HG03066 (cell line): ENCODE results near the gene ZBED3.
"Not testable (repeated sequence)": the region's sequence is repeated elsewhere in the genome, so short reads cannot be mapped to it uniquely, and the experiment has no call there.

Experiments
- ATAC-seq: cut with Tn5 transposase; IDR thresholded peaks from one replicate; pipeline ENCODE4 v1.9.1; 2021; ENCODE audit warnings: low read depth; ENCODE audit not compliant: unreplicated experiment

ZBED3 gene

DNA sequence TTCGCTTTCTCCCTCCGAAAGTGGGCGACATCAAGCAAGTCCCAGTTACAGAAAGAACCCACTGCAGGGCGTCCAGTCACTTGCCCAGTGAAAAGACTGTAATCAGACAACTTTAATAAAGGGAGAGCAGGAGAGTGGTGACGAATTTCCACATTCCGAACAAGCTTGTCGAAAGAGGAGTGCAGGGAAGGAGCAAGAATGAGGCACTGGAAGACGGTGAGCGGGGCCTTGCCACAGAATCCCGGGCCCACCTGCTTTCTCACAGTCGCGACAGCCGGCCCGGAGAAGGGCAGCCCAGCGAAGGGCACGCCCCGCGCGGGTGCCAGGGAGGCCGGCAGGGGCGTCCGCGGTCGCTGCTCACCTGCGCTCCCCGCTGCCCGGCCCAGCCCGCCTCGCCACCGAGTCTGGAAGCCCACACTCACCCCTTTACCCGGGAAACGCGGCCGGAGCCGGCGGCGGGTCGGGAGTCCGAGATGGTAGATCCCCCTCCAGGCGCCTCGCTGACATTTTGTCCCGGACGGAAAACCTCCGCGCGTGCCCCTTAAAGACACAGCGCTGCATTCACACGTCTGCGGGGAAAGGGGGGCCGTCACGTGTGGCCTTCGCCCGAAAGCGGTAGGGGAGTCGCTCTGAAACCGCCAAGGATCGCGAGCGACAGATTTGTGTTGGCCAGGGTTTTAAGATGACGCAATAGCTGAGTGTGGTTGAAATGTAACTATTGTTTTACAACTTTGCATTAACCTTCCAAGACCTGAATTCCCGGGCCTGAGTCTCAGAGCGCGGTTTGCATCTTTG lies at the start of gene ZBED3:
ZBED3 (minus strand) TSS at position 597 of the 795 bp plus-strand sequence. CDS start 9,407 bp downstream, outside the sequence.
- peak; percentile 76 for ATAC-seq

DNA sequence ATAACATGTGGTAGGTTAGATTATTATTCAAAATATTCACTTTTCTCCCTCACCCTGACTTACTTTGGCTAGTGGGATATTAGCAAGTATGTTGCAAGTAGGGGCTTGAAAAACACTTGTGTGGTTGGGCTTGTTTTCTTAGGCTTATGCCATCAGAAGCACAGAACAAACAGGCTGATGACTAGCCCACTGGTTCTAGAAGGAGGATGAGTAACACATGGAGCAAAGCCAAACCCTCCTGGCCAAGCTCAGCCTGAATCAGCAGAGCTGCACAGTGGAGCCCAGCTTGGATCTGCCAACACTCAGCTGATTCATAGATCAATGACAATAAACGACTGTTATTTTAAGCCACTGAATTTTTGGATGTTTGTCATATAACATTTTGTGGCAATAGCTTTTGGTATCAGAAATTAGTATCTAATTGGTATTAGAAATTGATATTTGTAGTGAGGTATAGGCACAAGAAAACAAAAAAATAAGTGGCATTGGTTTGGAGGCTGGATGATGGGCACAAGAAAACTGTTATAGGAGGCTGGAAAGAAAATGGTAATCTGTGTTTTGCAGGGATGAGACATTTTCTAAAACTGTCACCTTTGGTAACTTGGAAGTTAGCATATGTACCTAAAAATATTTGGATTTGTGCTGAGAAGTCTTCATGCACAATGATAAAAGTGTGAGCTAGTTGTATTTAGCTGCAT lies 46.1 kb upstream of the ZBED3 start:
- no peak for ATAC-seq

DNA sequence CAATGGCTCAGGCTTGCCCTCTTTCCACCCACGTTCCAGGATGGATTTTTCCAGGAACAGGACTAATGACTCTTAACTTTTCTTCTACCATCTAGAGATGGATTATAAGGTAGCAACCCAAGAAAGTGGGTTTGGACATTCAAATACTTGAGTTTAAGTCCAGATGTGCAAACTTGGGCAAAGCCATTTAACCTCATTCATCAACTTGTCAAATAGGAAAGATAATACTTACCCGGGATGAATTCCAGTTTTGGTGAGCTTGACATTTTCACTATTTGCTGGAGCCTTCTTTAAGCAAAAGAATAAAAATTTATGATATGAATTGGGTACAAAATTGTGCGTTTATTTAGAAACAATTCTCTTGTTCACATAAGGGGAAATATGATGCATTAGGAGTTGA lies 44.3 kb upstream of the ZBED3 start:
- no peak for ATAC-seq

DNA sequence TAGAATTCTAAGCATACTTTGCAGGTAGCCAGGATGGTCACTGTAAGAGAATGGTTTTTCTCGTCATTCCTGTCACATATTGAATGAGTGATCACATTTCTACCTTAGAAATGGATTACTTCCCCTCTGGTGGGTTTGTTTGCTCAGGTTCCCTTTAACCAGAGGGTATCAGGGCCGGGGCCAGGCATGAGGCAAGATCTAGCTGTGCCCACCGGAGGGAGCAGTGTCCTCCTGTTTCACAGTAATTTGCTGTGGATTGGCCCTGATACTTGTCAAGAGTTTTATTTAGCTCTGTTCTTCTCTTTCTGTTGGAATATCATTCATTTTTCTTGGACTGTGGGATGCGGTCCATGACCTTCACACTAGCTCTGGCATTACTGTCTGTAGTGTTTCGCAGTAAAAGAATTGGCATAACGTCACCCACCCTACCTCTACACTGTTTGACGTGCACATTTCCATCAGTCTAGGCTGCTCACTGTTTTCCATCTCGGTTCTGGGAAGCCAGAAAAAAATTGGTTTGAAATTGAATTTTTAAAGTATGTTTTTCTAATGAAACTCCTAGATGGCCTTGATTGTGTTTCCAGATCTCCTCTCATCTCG lies 42.4 kb upstream of the ZBED3 start:
- ATAC-seq, result no peak

DNA sequence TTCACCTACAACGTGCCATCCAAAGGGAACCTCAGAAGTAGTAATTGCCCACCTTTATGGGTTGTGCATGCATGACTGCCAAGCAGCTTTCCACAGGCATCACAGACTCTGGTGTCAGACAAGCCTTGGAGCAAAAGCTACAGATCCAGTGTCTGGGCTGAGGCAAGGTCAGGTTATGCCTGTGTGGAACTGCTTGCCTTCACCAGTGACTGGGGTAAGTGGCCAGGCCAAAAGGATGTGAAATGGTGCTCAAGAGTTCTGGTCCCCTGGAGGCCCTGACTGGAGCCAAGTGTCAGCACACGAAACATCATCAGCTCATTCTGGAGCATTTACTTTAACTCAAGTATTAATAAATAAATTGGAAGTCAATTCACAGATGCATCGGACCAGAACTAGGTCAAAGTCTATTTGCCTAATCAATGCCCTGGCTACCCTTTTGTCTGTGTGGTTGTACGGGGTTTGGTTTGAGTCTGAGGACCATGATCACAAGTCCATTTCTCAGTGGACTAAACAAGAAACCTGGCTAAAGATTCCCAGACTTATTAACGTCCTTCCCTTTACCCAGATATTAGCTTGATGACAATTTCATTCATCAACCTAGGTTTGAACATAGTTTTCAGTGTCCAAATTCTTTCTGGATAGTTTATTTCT lies 41.5 kb upstream of the ZBED3 start:
- ATAC-seq, result no peak

- ATAC-seq, result no peak
Measured at GRCh38 chr5:77123057-77123456, 36.0 kb upstream of the ZBED3 start.

DNA sequence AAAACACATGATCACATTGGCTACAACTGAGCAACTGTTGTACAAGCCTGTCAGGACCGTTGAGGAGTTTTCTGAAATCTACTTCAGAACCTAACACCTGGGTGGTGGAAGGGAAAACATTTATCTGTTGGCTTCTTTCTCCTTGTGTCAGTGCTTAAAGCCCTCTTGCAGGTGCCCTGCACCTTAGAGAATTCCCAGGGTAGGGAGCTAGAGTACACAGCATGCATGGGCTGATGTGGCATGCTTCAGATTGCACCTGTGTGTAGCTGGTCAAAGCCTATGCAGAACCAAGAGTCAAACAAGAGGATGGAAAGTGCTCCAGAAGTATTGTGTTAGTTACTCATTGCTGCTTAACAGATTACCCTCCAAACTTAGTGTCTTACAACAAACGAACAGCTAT lies 33.6 kb upstream of the ZBED3 start:
- no peak for ATAC-seq

GRCh38 chr5:77120086-77120485 lies 33.0 kb upstream of the ZBED3 start:
- no peak for ATAC-seq

DNA sequence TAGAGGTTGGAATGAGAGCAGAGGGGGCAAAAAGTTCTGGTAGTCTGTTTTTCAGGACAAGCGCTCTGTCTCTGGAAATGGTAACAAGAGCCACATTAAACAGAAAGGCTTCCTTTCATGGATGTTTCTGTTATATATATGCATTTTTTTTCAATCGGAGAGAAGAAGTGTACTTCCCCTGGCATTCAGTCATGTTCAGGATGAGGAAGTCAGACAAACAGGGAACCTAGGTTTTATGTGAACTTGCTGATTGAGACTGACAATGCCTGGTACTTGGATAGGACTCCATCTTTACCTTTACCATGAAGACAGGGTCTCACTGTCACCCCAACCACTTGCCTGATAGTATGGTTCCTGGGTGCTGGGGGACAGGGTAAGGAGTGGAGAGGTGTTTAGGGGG lies 30.1 kb upstream of the ZBED3 start:
- ATAC-seq, result no peak

GRCh38 chr5:77107035-77107434 lies 19.9 kb upstream of the ZBED3 start:
- not testable (repeated sequence) for ATAC-seq

GRCh38 chr5:77104813-77105212 lies 17.7 kb upstream of the ZBED3 start:
- ATAC-seq, result no peak

GRCh38 chr5:77103457-77103856 lies 16.4 kb upstream of the ZBED3 start:
- no peak for ATAC-seq

DNA sequence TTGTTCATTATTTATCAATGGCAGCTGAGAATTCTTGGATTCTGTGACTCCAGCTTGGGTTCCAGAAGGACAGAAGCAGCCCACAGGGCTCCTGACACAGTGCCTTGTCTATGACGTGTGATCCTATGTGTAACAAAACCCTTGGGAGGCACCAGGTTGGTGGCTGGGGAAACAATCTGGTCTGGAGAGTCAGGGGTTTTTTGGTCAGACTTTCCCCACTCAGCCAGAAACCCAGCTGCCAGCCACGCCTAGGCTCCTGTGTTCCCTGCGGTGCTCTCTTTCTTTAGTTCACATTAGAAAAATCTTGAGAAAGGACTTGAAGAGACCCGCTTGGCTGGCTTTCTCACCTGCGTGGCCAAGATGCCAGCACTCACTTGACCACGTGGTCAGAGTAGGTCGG lies 15.5 kb upstream of the ZBED3 start:
- no peak for ATAC-seq

GRCh38 chr5:77101298-77101697 lies 14.2 kb upstream of the ZBED3 start:
- no peak for ATAC-seq

- no peak for ATAC-seq
Measured at GRCh38 chr5:77095189-77095588, 8.1 kb upstream of the ZBED3 start.

DNA sequence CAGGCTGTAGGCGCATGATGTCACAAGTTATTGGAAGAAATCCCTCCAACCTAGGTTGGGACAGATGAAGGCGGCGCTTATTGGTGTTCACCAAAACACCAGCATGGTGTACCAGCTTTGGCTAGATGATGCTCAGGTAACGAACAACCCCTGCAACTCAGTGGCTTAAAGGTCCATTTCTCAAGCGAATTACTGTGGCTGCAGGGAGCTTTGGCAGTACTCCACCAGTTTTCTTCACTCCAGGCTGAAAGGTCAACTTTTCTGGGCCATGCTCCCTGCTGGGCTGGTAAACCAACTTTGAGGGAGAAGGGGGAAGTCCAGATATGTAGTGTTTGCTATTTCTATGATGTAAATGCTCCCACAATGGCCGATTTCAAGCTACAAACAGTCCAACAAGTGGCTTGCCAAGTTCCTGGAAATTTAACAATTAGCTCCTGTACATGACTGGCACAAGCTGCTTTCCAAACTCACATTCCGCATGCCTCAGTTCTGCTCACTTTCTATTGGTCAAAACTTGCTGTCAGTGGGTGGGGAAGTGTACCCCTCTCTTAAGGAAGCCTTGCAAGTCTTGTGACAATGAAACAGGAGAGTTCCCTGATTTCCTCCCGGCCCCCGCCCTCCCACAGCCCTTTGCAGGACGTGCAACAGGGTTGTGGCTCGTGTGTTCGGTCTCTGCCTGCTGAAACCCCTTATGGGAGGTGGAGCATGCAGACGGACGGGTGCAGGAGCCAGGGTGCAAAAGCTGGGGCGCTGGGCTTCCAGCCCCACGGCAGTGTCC lies 588 bp upstream of the ZBED3 start:
- no peak for ATAC-seq

DNA sequence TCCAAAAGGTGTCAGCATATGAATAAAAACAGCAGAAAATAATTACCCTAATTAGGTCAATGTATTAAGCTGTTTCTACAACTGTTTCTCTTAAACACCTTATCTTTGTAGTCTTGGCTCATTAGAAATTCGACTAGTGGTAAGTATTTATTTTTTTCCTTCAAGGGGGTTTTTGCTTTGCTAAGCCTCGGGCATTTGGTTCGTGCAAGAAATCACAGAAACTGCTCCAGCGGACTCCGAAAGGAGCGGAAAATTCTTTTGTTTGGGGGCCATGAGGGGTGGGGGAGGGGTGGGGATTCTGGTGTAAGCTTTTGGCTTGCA lies 757 bp downstream of the ZBED3 start:
- ATAC-seq, result no peak

GRCh38 chr5:77083088-77083487 lies 4.0 kb downstream of the ZBED3 start:
- ATAC-seq, result no peak

DNA sequence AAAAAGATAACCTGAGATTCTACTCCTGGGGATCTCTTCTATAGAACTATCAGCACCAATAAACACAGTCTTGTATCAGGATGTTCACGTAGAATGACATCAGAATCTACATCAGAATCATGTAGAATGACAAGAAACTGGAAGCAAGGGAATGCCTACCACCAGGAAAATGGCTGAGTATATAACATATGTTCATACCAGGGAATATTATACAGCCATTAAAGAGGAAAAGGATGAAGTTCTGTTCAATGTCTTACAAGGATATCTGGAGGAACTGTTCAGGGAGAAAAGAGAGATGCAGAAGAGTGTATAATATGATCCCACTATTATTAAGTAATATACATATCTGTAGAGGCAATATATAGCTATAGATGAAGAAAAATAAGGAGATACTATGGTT lies 4.8 kb downstream of the ZBED3 start:
- no peak for ATAC-seq

DNA sequence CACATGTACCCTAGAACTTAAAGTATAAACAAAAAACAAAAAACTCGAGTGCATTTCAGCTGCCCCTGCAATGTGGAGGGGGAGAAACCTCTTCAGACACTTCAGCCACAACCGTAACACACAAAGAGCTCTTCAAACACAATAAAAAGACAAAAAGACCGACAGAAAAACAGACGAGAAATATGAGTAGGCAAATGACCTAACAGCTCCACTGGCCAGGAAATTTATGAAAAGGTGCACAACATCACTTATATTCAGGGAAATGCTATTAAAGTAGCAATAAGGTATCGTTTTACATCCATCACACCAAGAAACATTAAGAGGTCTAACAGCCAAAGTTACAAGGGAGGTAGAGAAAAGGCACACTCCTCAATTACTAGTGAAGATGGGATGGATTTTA lies 6.2 kb downstream of the ZBED3 start:
- no peak for ATAC-seq

DNA sequence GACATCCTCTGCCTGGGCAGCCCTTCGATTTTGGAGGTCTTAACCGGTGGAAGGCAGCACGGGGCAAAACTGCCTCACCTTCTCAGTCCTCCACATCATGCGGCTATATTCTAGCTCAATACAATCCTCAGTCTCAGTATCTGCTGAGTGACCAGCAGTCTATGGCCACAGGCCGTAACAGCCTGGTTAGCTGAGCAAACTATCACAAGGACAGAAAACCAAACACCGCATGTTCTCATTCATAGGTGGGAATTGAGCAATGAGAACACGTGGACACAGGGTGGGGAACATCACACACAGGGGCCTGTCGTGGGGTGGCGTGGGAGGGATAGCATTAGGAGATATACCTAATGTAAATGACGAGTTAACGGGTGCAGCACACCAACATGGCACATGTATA lies 6.6 kb downstream of the ZBED3 start:
- not testable (repeated sequence) for ATAC-seq
